IMR-90 (cell line): ENCODE data around the gene KCNQ2. TPM values are rescaled to one million over a fixed set of nuclear protein-coding genes. Genes with fewer than 3 reads are reported as not detected.

Experiments
- ATAC-seq: fragments of 200-7000 bp; cut with Tn5 transposase; 2 replicates; pipeline ENCODE4 v1.9.1; 2020; ENCODE audit warnings: low read depth, mild to moderate bottlenecking, moderate library complexity
- BruUV-seq: library from RNA; stranded (reverse); fragments of 400-500 nt; replicated peaks from 2 replicates; lab custom pipeline; 2021; lab: Mats Ljungman, UMichigan
- CTCF ChIA-PET: fragments of 300-600 bp; formaldehyde crosslinking; extraction: SDS; loops from one replicate; lab custom pipeline; 2021; ENCODE audit warnings: antibody characterized with exemption; lab: Yijun Ruan, JAX
- POLR2A ChIA-PET: fragments of 300-600 bp; sonication (Branson Sonifier 250); formaldehyde crosslinking; loops from one replicate; lab custom pipeline; 2022; ENCODE audit warnings: antibody characterized with exemption; ENCODE audit not compliant: unreplicated experiment; lab: Charles Lee
- DNase-seq: peaks from one replicate; pipeline ENCODE4 v3.0.0; 2013
- H2AFZ ChIP-seq: replicated peaks from 2 replicates; pipeline ENCODE3; 2013; ENCODE audit warnings: low read length, mild to moderate bottlenecking; ENCODE audit not compliant: poor library complexity
- H2AK5ac ChIP-seq: 2 replicates; pipeline ENCODE4 v1.6.1; 2013; ENCODE audit warnings: low read depth, low read length, inconsistent platforms
- H2AK9ac ChIP-seq: replicated peaks from 2 replicates; pipeline ENCODE3; 2013; ENCODE audit warnings: mild to moderate bottlenecking, low read depth, low read length, moderate library complexity; ENCODE audit not compliant: poor library complexity
- H2BK120ac ChIP-seq: 2 replicates; pipeline ENCODE4 v1.6.1; 2013; ENCODE audit warnings: low read depth, low read length, inconsistent platforms
- H2BK15ac ChIP-seq: 3 replicates; pipeline ENCODE4 v1.6.1; 2013; ENCODE audit warnings: low read depth, low read length, inconsistent platforms
- H2BK20ac ChIP-seq: 2 replicates; pipeline ENCODE4 v1.6.1; 2013; ENCODE audit warnings: low read depth, mild to moderate bottlenecking, inconsistent platforms, low read length, moderate library complexity
- H2BK5ac ChIP-seq: 2 replicates; pipeline ENCODE4 v1.6.1; 2013; ENCODE audit warnings: mild to moderate bottlenecking, low read depth, low read length, inconsistent platforms; ENCODE audit not compliant: poor library complexity, severe bottlenecking
- H3K14ac ChIP-seq: replicated peaks from 2 replicates; pipeline ENCODE4 v1.6.1; 2013; ENCODE audit warnings: low read depth, low read length, inconsistent platforms
- H3K18ac ChIP-seq: 2 replicates; pipeline ENCODE4 v1.6.1; 2013; ENCODE audit warnings: low read depth, low read length, control low read depth
- H3K23ac ChIP-seq: 2 replicates; pipeline ENCODE4 v1.6.1; 2013; ENCODE audit warnings: low read depth, low read length, inconsistent platforms
- H3K27ac ChIP-seq: 2 replicates; pipeline ENCODE4 v1.5.1; 2013; ENCODE audit warnings: mild to moderate bottlenecking, control low read depth, low read length; ENCODE audit not compliant: insufficient read depth
- H3K27me3 ChIP-seq: 2 replicates; pipeline ENCODE4 v1.6.1; 2013; ENCODE audit warnings: low read length; ENCODE audit not compliant: control insufficient read depth, insufficient read depth
- H3K36me3 ChIP-seq: 2 replicates; pipeline ENCODE4 v1.6.1; 2013; ENCODE audit warnings: low read length, mixed read lengths; ENCODE audit not compliant: control insufficient read depth, insufficient read depth
- H3K4ac ChIP-seq: 2 replicates; pipeline ENCODE4 v1.6.1; 2013; ENCODE audit warnings: low read depth, low read length, inconsistent platforms
- H3K4me1 ChIP-seq: 2 replicates; pipeline ENCODE4 v1.6.1; 2013; ENCODE audit warnings: low read length, mixed read lengths; ENCODE audit not compliant: control insufficient read depth, insufficient read depth
- H3K4me2 ChIP-seq: 2 replicates; pipeline ENCODE4 v1.6.1; 2013; ENCODE audit warnings: low read depth, mild to moderate bottlenecking, control low read depth, low read length, moderate library complexity
- H3K4me3 ChIP-seq: 2 replicates; pipeline ENCODE4 v1.5.1; 2013; ENCODE audit warnings: low read depth, mild to moderate bottlenecking, control low read depth, low read length, moderate library complexity; ENCODE audit not compliant: insufficient read depth
- H3K56ac ChIP-seq: 2 replicates; pipeline ENCODE4 v1.6.1; 2013; ENCODE audit warnings: low read length, inconsistent platforms; ENCODE audit not compliant: insufficient read depth; ENCODE audit errors: extremely low read depth
- H3K79me1 ChIP-seq, 2 experiments: 2 replicates each; pipeline ENCODE4 v1.6.1; 2013; ENCODE audit warnings: low read length in 2 of 2, inconsistent platforms in 1 of 2, low read depth in 1 of 2
- H3K9ac ChIP-seq: 2 replicates; pipeline ENCODE4 v1.6.1; 2013; ENCODE audit warnings: low read depth, low read length, control low read depth
- H3K9me1 ChIP-seq: 2 replicates; pipeline ENCODE4 v1.6.1; 2013; ENCODE audit warnings: low read length, inconsistent platforms; ENCODE audit not compliant: insufficient read depth
- H3K9me3 ChIP-seq: 2 replicates; pipeline ENCODE4 v1.6.1; 2013; ENCODE audit warnings: low read length; ENCODE audit not compliant: control insufficient read depth, insufficient read depth
- H4K20me1 ChIP-seq: 2 replicates; pipeline ENCODE4 v1.6.1; 2013; ENCODE audit warnings: low read length, inconsistent platforms; ENCODE audit not compliant: insufficient read depth
- H4K5ac ChIP-seq: 2 replicates; pipeline ENCODE4 v1.6.1; 2013; ENCODE audit warnings: mild to moderate bottlenecking, low read depth, low read length, control low read depth
- H4K8ac ChIP-seq, 2 experiments: 2 replicates each; pipeline ENCODE4 v1.6.1; 2013; ENCODE audit warnings: low read depth in 2 of 2, low read length in 2 of 2, control low read depth in 1 of 2, inconsistent platforms in 1 of 2
- H4K91ac ChIP-seq: 2 replicates; pipeline ENCODE4 v1.6.1; 2013; ENCODE audit warnings: low read depth, low read length, inconsistent platforms; ENCODE audit not compliant: insufficient read depth
- BHLHE40 ChIP-seq: fragments of 150-350 bp; IDR thresholded peaks from 2 replicates; pipeline ENCODE4 v1.6.1; 2016; ENCODE audit warnings: mild to moderate bottlenecking, low read depth, low read length
- MAFK ChIP-seq: IDR thresholded peaks from 2 replicates; pipeline ENCODE4 v1.6.1; 2012; ENCODE audit warnings: low read depth, low read length, improper control_type of control experiment
- MAZ ChIP-seq: IDR thresholded peaks from 2 replicates; pipeline ENCODE4 v1.6.1; 2012; ENCODE audit warnings: low read depth, mild to moderate bottlenecking, low read length, improper control_type of control experiment, moderate library complexity, borderline replicate concordance
- MXI1 ChIP-seq: IDR thresholded peaks from 2 replicates; pipeline ENCODE4 v1.6.1; 2012; ENCODE audit warnings: low read depth, mild to moderate bottlenecking, low read length, moderate library complexity, borderline replicate concordance
- NFE2L2 ChIP-seq: fragments of 150-350 bp; IDR thresholded peaks from 2 replicates; pipeline ENCODE4 v1.6.1; 2016; ENCODE audit warnings: low read depth, mild to moderate bottlenecking, low read length
- POLR2A ChIP-seq: IDR thresholded peaks from 2 replicates; pipeline ENCODE4 v1.6.1; 2012; ENCODE audit warnings: mild to moderate bottlenecking, low read depth, low read length
- RAD21 ChIP-seq: IDR thresholded peaks from 2 replicates; pipeline ENCODE4 v1.6.1; 2012; ENCODE audit warnings: low read length, improper control_type of control experiment
- RCOR1 ChIP-seq: IDR thresholded peaks from 2 replicates; pipeline ENCODE4 v1.6.1; 2012; ENCODE audit warnings: mild to moderate bottlenecking, low read length, improper control_type of control experiment; ENCODE audit not compliant: insufficient replicate concordance
- WGBS, 2 experiments: methylation state at CpG; one replicate each; pipeline versions ENCODE4 v1.1.5 to v1.1.7; 2013; ENCODE audit warnings: missing lambda C conversion rate in 2 of 2; ENCODE audit not compliant: insufficient read length in 1 of 2; ENCODE audit errors: extremely low coverage in 2 of 2; 5-methylcytosine and 5-hydroxymethylcytosine counted together
- dilution Hi-C: fragments of 300-500 bp; cut with HindIII; formaldehyde crosslinking; loops from one replicate; pipeline ENCODE4 v1.14.3; 2018; ENCODE audit warnings: low sequenced_read_pairs; ENCODE audit not compliant: unreplicated experiment
- in situ Hi-C: fragments of 300-500 bp; cut with MboI; formaldehyde crosslinking; loops from 3 replicates; pipeline ENCODE4 v1.14.3; 2019; ENCODE audit warnings: low sequenced_read_pairs, inconsistent platforms, mixed read lengths
- intact Hi-C: fragments of 100-400 bp; cut with micrococcal nuclease; formaldehyde crosslinking; loops from 2 replicates; pipeline ENCODE4 v1.10.0; 2022
- polyA plus RNA-seq, 3 experiments: library from polyadenylated mRNA; depleted of rRNA; stranded (reverse); fragments of >200 nt; gene quantifications; 2 replicates each; pipeline ENCODE4 v1.2.3, GENCODE V29; 2012; ENCODE audit warnings: low replicate concordance in 1 of 3
- total RNA-seq: library from RNA; depleted of rRNA; stranded (reverse); fragments of >200 nt; gene quantifications from 2 replicates; pipeline ENCODE4 v1.2.3, GENCODE V29; 2012
- TF ChIP-seq, protein P1 (sequence below): conservative IDR thresholded peaks from 2 replicates; pipeline ENCODE4 v1.5.1; 2012; ENCODE audit warnings: mild to moderate bottlenecking, low read depth, low read length, improper control_type of control experiment

KCNQ2 gene
- total and polyA plus RNA-seq, 2 of the 4 experiments (the other 2 are of a cell fraction), result 0.02 TPM; not detected in 1

DNA sequence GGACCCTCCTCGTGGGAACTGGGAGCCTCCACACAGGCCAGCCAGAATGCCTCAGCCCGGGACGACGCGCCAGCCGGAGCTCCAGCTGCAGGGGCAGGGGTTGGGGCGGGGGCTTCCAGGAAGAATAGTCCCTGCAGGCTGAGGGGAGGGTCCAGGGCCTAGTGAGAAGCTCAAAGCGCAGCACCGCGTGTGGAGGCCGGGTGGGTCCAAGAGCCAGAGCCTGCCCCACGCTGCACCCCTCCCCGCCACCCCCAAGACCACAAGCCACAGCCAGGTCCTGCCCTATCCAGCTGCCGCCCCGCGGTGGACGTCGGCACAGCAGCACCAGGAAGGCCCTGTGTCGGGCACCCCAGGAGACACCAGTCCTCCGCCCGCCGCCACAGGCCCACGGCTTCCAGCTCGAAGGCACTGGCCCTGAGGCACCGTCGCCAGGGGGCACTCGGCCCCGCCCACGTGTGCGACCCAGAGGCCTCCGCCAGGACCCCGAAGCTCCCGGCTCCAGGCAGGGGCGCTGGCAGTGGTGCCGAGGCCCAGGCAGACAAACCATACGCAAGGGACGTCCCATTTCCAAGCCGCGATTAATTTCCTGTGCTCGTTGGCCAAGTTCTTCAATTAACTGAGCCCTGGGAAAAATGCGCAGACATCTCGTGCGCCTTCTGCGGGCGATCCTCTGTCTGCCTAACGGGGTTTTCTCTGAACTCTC lies 19.5 kb downstream of the KCNQ2 start:
- H3K4me2 ChIP-seq, result no peak overlapping the region
- dilution Hi-C loops (no loop called here), intact Hi-C loops (no loop called here), in situ Hi-C loops (no loop called here)
- H3K9ac ChIP-seq, result no peak overlapping the region
- POLR2A ChIA-PET, result no interaction called here
- H3K9me3 ChIP-seq, result no peaks in the 10 kb centered on the region
- DNase-seq (no peak), ATAC-seq (no peak)
- no peak overlapping the region for H3K56ac ChIP-seq
- H3K36me3 ChIP-seq, result no peaks in the 10 kb centered on the region
- H3K27me3 ChIP-seq, result peaks cover 45% of the 10 kb centered on the region; the same call in 1 of the 2 replicates
- H2AK9ac ChIP-seq, result no peak overlapping the region
- H4K5ac ChIP-seq, result no peak overlapping the region
- no peak overlapping the region for H3K14ac ChIP-seq
- H3K9me1 ChIP-seq, result no peaks in the 10 kb centered on the region
- no peak overlapping the region for H2BK15ac ChIP-seq
- no peak overlapping the region for H3K18ac ChIP-seq
- H2AK5ac ChIP-seq, result no peak overlapping the region
- no peaks in the 10 kb centered on the region for H4K20me1 ChIP-seq
- no TSS peak for BruUV-seq
- H4K91ac ChIP-seq, result no peak overlapping the region
- H2BK120ac ChIP-seq, result no peak overlapping the region
- no peak overlapping the region for H2AFZ ChIP-seq
- H3K23ac ChIP-seq, result no peak overlapping the region
- CTCF ChIA-PET, result no interaction called here
- H2BK20ac ChIP-seq, result no peak overlapping the region
- WGBS, 2 experiments, result 57% methylated on average over 28 of the region's 46 CpGs; no CpG with 5 or more reads in 1 of the 2 experiments
- no peak overlapping the region for H4K8ac ChIP-seq
- no peak overlapping the region for H2BK5ac ChIP-seq
- H3K4ac ChIP-seq, result no peak overlapping the region
- H3K4me3 ChIP-seq, result no peak overlapping the region
- no peaks in the 10 kb centered on the region for H3K4me1 ChIP-seq
- H3K79me1 ChIP-seq, result no peaks in the 10 kb centered on the region
- TF ChIP-seq RCOR1 (no peak), POLR2A (no peak), MAFK (no peak), MXI1 (no peak), NFE2L2 (no peak), RAD21 (no peak), BHLHE40 (no peak), MAZ (no peak)
- TF ChIP-seq, protein P1, sequence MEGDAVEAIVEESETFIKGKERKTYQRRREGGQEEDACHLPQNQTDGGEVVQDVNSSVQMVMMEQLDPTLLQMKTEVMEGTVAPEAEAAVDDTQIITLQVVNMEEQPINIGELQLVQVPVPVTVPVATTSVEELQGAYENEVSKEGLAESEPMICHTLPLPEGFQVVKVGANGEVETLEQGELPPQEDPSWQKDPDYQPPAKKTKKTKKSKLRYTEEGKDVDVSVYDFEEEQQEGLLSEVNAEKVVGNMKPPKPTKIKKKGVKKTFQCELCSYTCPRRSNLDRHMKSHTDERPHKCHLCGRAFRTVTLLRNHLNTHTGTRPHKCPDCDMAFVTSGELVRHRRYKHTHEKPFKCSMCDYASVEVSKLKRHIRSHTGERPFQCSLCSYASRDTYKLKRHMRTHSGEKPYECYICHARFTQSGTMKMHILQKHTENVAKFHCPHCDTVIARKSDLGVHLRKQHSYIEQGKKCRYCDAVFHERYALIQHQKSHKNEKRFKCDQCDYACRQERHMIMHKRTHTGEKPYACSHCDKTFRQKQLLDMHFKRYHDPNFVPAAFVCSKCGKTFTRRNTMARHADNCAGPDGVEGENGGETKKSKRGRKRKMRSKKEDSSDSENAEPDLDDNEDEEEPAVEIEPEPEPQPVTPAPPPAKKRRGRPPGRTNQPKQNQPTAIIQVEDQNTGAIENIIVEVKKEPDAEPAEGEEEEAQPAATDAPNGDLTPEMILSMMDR, result no peak
- H3K27ac ChIP-seq, result no peak overlapping the region
